PFSK-1 (cell line): ENCODE data around the gene SLCO2A1.

Experiments
- FOXP2 ChIP-seq: optimal IDR thresholded peaks from 2 replicates; pipeline ENCODE3; 2011; ENCODE audit warnings: borderline replicate concordance, control low read depth, inconsistent platforms; ENCODE audit not compliant: insufficient read depth; ENCODE audit errors: extremely low read length, extremely low read depth
- TF ChIP-seq, protein P1 (sequence below), 2 experiments: IDR thresholded peaks; 2 replicates each; pipeline versions ENCODE4 v1.6.1 to v1.8.0; 2011 to 2012; ENCODE audit warnings: low read depth in 2 of 2, low read length in 2 of 2, control low read depth in 1 of 2, inconsistent platforms in 1 of 2, mild to moderate bottlenecking in 1 of 2, moderate library complexity in 1 of 2; ENCODE audit not compliant: insufficient read depth in 1 of 2

DNA sequence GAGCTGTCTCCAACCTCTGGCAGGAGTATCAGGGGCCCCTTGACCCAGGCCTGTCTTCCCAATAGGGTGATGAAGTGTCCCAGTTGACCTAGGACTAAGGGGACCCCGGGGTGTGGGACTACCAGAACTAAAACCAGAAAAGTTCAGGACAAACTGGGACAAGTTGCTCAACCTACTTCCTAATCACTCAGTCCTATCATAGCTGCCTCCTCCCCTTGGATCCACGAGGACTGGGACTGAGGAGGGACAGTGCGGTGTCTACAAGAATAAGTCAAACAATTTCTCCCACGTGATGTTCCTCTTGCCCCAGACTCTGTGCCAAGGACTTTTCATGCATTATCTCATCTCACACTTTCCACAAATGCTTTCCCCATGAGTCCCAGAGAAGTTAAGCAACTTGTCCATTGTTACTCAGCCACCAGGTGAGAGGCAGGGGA, 49.4 kb upstream of the SLCO2A1 start:
- TF ChIP-seq FOXP2, result no peak
- TF ChIP-seq, protein P1, sequence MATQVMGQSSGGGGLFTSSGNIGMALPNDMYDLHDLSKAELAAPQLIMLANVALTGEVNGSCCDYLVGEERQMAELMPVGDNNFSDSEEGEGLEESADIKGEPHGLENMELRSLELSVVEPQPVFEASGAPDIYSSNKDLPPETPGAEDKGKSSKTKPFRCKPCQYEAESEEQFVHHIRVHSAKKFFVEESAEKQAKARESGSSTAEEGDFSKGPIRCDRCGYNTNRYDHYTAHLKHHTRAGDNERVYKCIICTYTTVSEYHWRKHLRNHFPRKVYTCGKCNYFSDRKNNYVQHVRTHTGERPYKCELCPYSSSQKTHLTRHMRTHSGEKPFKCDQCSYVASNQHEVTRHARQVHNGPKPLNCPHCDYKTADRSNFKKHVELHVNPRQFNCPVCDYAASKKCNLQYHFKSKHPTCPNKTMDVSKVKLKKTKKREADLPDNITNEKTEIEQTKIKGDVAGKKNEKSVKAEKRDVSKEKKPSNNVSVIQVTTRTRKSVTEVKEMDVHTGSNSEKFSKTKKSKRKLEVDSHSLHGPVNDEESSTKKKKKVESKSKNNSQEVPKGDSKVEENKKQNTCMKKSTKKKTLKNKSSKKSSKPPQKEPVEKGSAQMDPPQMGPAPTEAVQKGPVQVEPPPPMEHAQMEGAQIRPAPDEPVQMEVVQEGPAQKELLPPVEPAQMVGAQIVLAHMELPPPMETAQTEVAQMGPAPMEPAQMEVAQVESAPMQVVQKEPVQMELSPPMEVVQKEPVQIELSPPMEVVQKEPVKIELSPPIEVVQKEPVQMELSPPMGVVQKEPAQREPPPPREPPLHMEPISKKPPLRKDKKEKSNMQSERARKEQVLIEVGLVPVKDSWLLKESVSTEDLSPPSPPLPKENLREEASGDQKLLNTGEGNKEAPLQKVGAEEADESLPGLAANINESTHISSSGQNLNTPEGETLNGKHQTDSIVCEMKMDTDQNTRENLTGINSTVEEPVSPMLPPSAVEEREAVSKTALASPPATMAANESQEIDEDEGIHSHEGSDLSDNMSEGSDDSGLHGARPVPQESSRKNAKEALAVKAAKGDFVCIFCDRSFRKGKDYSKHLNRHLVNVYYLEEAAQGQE (IDR thresholded peaks at IDR 0.05; ENCODE audit: insufficient read depth in 1 of 2, low read depth in 2 of 2, low read length in 2 of 2), result no peak
